GM12878 (cell line): Measurements from ENCODE around the gene NRDE2.

Source experiments
- CHD1 ChIP-seq: IDR thresholded peaks from 2 replicates; pipeline ENCODE4 v1.6.1; 2012; ENCODE audit warnings: low read depth, low read length, improper control_type of control experiment
- CTCF ChIP-seq, 3 experiments: IDR thresholded peaks in 2 of 3; conservative IDR thresholded peaks in 1 of 3; 2 replicates each; pipeline ENCODE4 v1.5.1; 2011; ENCODE audit warnings: low read depth in 3 of 3, low read length in 3 of 3, mild to moderate bottlenecking in 3 of 3, control low read depth in 2 of 3, moderate library complexity in 2 of 3, inconsistent platforms in 1 of 3, mixed read lengths in 1 of 3; ENCODE audit not compliant: control insufficient read depth in 2 of 3, insufficient read depth in 1 of 3; ENCODE audit errors: extremely low read depth in 1 of 3
- MTA2 ChIP-seq: fragments of 450-650 bp; IDR thresholded peaks from 2 replicates; pipeline ENCODE4 v1.6.1; 2016; ENCODE audit warnings: low read depth, mild to moderate bottlenecking, moderate library complexity
- ZNF207 ChIP-seq: fragments of 450-650 bp; IDR thresholded peaks from 2 replicates; pipeline ENCODE4 v1.6.1; 2014; ENCODE audit warnings: antibody characterized with exemption, mild to moderate bottlenecking, borderline replicate concordance

- no peak for TF ChIP-seq ZNF207
- no peak for TF ChIP-seq CTCF (IDR thresholded peaks at IDR 0.05 in 2 of 3, conservative IDR thresholded peaks at IDR 0.05 in 1 of 3; ENCODE audit: control insufficient read depth in 2 of 3, extremely low read depth in 1 of 3, insufficient read depth in 1 of 3, low read depth in 3 of 3, low read length in 3 of 3)
- no peak for TF ChIP-seq MTA2
- no peak for TF ChIP-seq CHD1
Observed at GRCh38 chr14:90297876-90298629, 33.7 kb downstream of the NRDE2 start.
